K562 (cell line): Measurements from ENCODE around the gene MKNK1. TPM values are rescaled to one million over a fixed set of nuclear protein-coding genes. Genes with fewer than 3 reads are reported as not detected.

Source experiments
- ATAC-seq: fragments of 200-7000 bp; cut with Tn5 transposase; 3 replicates; pipeline ENCODE4 v1.9.1; 2020; ENCODE audit warnings: moderate library complexity
- BruUV-seq: library from RNA; stranded (reverse); fragments of 400-500 nt; replicated peaks from 2 replicates; lab custom pipeline; 2021; lab: Mats Ljungman, UMichigan
- CTCF ChIA-PET: fragments of 300-600 bp; formaldehyde crosslinking; extraction: SDS; loops from one replicate; lab custom pipeline; 2021; ENCODE audit warnings: low intra/inter-chr PET ratio; lab: Yijun Ruan, JAX
- POLR2A ChIA-PET: fragments of 300-600, 350-650 bp; sonication (Branson Sonifier 250); formaldehyde crosslinking; extraction: SDS; loops from one replicate; lab custom pipeline; 2021; ENCODE audit warnings: antibody characterized with exemption, inconsistent platforms; lab: Yijun Ruan, JAX
- DNase-seq, 4 experiments: peaks; one replicate each; pipeline versions ENCODE4 v3.0.0 to v3.0.0-alpha.2; 2011 to 2018; ENCODE audit warnings: low spot score in 3 of 4, mixed read lengths in 3 of 4; ENCODE audit errors: extremely low read depth in 1 of 4
- FAIRE-seq: peaks from 2 replicates; lab custom pipeline; 2011; peaks lifted over from hg19 to GRCh38; lab: Jason Lieb, UNC
- H2AFZ ChIP-seq: 2 replicates; pipeline ENCODE4 v1.6.0; 2011; ENCODE audit warnings: low read depth, low read length, control low read depth, inconsistent platforms
- H3K27ac ChIP-seq: fragments of 200-600 bp; 3 replicates; pipeline ENCODE4 v1.8.0; 2011; ENCODE audit warnings: low read depth, mild to moderate bottlenecking, control low read depth, inconsistent platforms, low read length, moderate library complexity, mixed read lengths; ENCODE audit errors: extremely low read depth
- H3K27me3 ChIP-seq, 2 experiments: fragments of 300-600 bp in 1 of 2; 2 replicates in 1 of 2; 3 replicates in 1 of 2; pipeline versions ENCODE4 v1.6.0 to v1.8.0; 2011; ENCODE audit warnings: inconsistent platforms in 2 of 2, low read length in 2 of 2, mild to moderate bottlenecking in 1 of 2, mixed read lengths in 1 of 2, moderate library complexity in 1 of 2; ENCODE audit not compliant: control insufficient read depth in 2 of 2, insufficient read depth in 2 of 2
- H3K36me3 ChIP-seq: fragments of 300-600 bp; 3 replicates; pipeline ENCODE4 v1.8.0; 2011; ENCODE audit warnings: mild to moderate bottlenecking, low read length, inconsistent platforms; ENCODE audit not compliant: control insufficient read depth, insufficient read depth
- H3K4me1 ChIP-seq, 2 experiments: fragments of 200-600 bp in 1 of 2; replicated peaks in 1 of 2; 2 replicates in 1 of 2; 3 replicates in 1 of 2; pipeline versions ENCODE4 v1.5.1 to v1.8.0; 2011; ENCODE audit warnings: inconsistent platforms in 2 of 2, low read length in 2 of 2, mild to moderate bottlenecking in 1 of 2, mixed read lengths in 1 of 2, moderate library complexity in 1 of 2; ENCODE audit not compliant: control insufficient read depth in 2 of 2, insufficient read depth in 2 of 2
- H3K4me2 ChIP-seq: 2 replicates; pipeline ENCODE4 v1.6.1; 2011; ENCODE audit warnings: low read length, control low read depth, inconsistent platforms, mixed read lengths; ENCODE audit not compliant: insufficient read depth
- H3K4me3 ChIP-seq: fragments of 200-600 bp; sonication (generic), shearing (Covaris generic); 2 replicates; pipeline ENCODE4 v1.5.1; 2016; ENCODE audit warnings: control low read depth, inconsistent platforms
- H3K79me2 ChIP-seq: fragments of 200-600 bp; 3 replicates; pipeline ENCODE4 v1.8.0; 2011; ENCODE audit warnings: low read length, inconsistent platforms; ENCODE audit not compliant: control insufficient read depth, insufficient read depth
- H3K9ac ChIP-seq, 2 experiments: 2 replicates each; pipeline versions ENCODE4 v1.6.0 to v1.6.1; 2011; ENCODE audit warnings: low read depth in 2 of 2, low read length in 2 of 2, control low read depth in 1 of 2, inconsistent platforms in 1 of 2, mild to moderate bottlenecking in 1 of 2, mixed read lengths in 1 of 2; ENCODE audit not compliant: insufficient read depth in 1 of 2
- H3K9me1 ChIP-seq: one replicate; pipeline ENCODE4 v1.6.0; 2011; ENCODE audit warnings: inconsistent platforms, mild to moderate bottlenecking, low read length, moderate library complexity; ENCODE audit not compliant: control insufficient read depth, insufficient read depth
- H3K9me3 ChIP-seq: replicated peaks from 2 replicates; pipeline ENCODE4 v1.5.1; 2011; ENCODE audit warnings: low read depth, low read length, inconsistent platforms; ENCODE audit not compliant: control insufficient read depth, insufficient read depth
- H4K20me1 ChIP-seq: replicated peaks from 2 replicates; pipeline ENCODE4 v1.6.1; 2011; ENCODE audit warnings: low read length, inconsistent platforms, mixed read lengths; ENCODE audit not compliant: control insufficient read depth, insufficient read depth
- XRCC4 ChIP-seq: IDR thresholded peaks from one replicate; pipeline ENCODE4 v1.6.1; 2011; ENCODE audit not compliant: insufficient read depth, insufficient read length; ENCODE audit errors: extremely low read depth
- ZNF589 ChIP-seq: fragments of 200-800 bp; sonication (Bioruptor generic); IDR thresholded peaks from 2 replicates; pipeline ENCODE4 v1.6.1; 2016; ENCODE audit warnings: low read depth, missing genetic modification characterization, missing compliant biosample characterization
- WGBS: fragments of 100-300 bp; shearing (Covaris generic); methylation state at CpG from one replicate; pipeline ENCODE4 v1.1.6; 2016; ENCODE audit warnings: low coverage, mixed read lengths; ENCODE audit not compliant: insufficient coverage; ENCODE audit errors: missing lambda C conversion rate; 5-methylcytosine and 5-hydroxymethylcytosine counted together
- in situ Hi-C: fragments of 300-500 bp; cut with MboI; formaldehyde crosslinking; loops from 4 replicates; pipeline ENCODE4 v1.15.0; 2018; ENCODE audit warnings: inconsistent platforms, mixed read lengths
- intact Hi-C: fragments of 100-400 bp; cut with micrococcal nuclease; formaldehyde crosslinking; loops from 2 replicates; pipeline ENCODE4 v1.14.2; 2022
- polyA plus RNA-seq, 8 experiments: library from polyadenylated mRNA; depleted of rRNA in 4 of 8; stranded (reverse) in 5 of 8; unstranded in 3 of 8; fragments of >200 nt; fragmentation: Nextera tagmentation in 2 of 8; fragmentation: Illumina TruSeq in 1 of 8; extraction: Ambion mirVana in 2 of 8; extraction: Trizol in 1 of 8; gene quantifications; 2 replicates each; pipeline versions ENCODE4 v1.2.1 to v1.2.3, GENCODE V29; 2011 to 2014; ENCODE audit warnings: inconsistent platforms in 1 of 8, missing spikeins in 1 of 8
- total RNA-seq, 7 experiments: library from RNA; depleted of rRNA in 6 of 7; stranded (reverse); fragments of >200 nt in 6 of 7; fragmentation: Illumina TruSeq in 2 of 7; extraction: Trizol in 2 of 7; gene quantifications; 2 replicates each; pipeline versions ENCODE4 v1.2.1 to v1.2.3, GENCODE V29; 2011 to 2021; ENCODE audit warnings: low replicate concordance in 1 of 7

The MKNK1 gene
- total and polyA plus RNA-seq, 9 of the 15 experiments (the other 6 are each of a cell fraction or from before 2014, with no cell fraction given), result 27.7 to 51.3 (median 43.7) TPM

DNA sequence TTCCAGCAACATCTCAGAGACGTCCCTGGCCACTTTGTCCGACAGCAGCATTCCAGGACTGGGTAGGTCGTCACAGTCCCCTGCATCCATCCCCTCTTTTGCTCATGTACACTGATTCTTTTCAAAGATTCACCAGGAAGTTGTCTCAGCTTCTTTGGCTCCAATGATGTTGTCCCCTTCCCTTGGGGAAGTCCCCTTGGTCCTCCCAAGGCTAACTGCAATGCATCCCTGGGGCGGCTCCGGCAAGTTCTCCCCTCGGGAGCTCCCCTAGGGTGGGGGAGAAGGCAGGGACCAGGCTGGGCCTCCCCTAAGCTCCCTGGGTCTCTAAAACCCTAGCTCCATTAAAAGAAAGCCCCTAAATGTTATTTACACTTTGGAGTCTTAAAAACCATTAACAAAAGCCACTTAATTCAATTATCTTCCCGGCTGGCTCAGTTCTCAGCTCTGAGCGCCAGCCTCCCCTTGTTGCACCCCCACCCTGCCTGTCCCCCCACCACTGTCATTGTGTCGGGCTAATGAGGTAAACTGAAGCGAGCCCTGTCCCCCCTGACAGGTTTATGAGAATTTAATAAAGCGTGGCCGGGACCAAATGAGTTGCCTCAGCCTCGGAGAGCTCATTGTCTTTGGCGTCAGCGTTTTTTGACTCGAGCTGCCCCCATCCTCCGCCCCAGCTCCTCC is 77.9 kb downstream of the MKNK1 start:
- Histone ChIP-seq H3K4me1 (peaks cover 61 to 64% of the 10 kb centered on the region in 2 experiments), H3K36me3 (no peaks in the 10 kb centered on the region), H3K4me2 (no peak overlapping the region), H3K27ac (no peak overlapping the region), H3K9ac (peak overlapping the region in 1 of 2 experiments; percentile 73; a peak in 2 of 4 replicates), H3K9me1 (no peaks in the 10 kb centered on the region), H2AFZ (peak overlapping the region; percentile 77; the same call in 1 of the 2 replicates), H3K27me3 (no peaks in the 10 kb centered on the region), H3K79me2 (no peaks in the 10 kb centered on the region), H4K20me1 (no peaks in the 10 kb centered on the region), H3K9me3 (no peaks in the 10 kb centered on the region), H3K4me3 (no peak overlapping the region)
- CTCF ChIA-PET, result interaction anchor here (6.0 to 7.0 kb wide), 2 partner anchors 48 to 82 kb away, joined by 137 to 144 read pairs; no protein-coding TSS in a partner anchor
- ATAC-seq, result no peak
- intact Hi-C loops (no loop called here), in situ Hi-C loops (loop anchor here (5.0 kb wide), 2 partner anchors 49 to 79 kb away; no protein-coding TSS in a partner anchor)
- 68% methylated on average over 17 of the region's 17 CpGs for WGBS
- BruUV-seq, result no TSS peak
- TF ChIP-seq XRCC4, result no peak
- 0 out of 2 replicates have a peak, but pooled peaks have one; percentile 35 for TF ChIP-seq ZNF589 (CRISPR knock-in tag)
- POLR2A ChIA-PET, result interaction anchor here (0.6 to 2.0 kb wide), 10 partner anchors 10 to 250 kb away, joined by 3 to 7 read pairs (median 4); no protein-coding TSS in a partner anchor
- no peak for DNase-seq
- FAIRE-seq, result no peak
